Measurements from ENCODE around the gene FAM184A.

DNA sequence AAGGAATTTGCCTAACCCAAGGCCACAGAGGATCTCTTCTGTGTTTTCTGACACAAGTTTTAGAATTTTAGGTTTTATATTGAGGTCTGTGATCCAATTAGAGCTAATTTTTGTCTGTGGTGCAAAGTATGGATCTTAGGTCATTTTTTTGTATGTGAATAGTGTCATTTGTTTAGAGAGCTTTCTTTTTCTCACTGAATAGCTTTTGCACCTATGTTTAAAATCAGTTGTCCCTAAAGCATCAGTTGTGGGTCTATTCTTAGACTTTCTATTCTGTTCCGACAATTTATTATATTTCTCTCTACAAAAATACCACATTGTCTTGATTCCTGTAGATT is 143.2 kb downstream of the FAM184A start:
- TF ChIP-seq CTCF (optimal IDR thresholded peaks at IDR 0.05 in 1 of 3, IDR thresholded peaks at IDR 0.05 in 1 of 3, conservative IDR thresholded peaks at IDR 0.05 in 1 of 3; ENCODE audit: extremely low read depth in 1 of 3, insufficient read depth in 2 of 3, low read length in 3 of 3), result no peak
- no peak for TF ChIP-seq EZH2 (IDR thresholded peaks at IDR 0.05; ENCODE audit: low read length)

Measured in keratinocyte (primary cell).